Panc1 (cell line): Measurements from ENCODE around the gene RGS6. TPM values are rescaled to one million over a fixed set of nuclear protein-coding genes. Genes with fewer than 3 reads are reported as not detected.

ENCODE experiments used
- ATAC-seq: fragments of 200-7000 bp; cut with Tn5 transposase; 2 replicates; pipeline ENCODE4 v1.9.1; 2020; ENCODE audit warnings: mild to moderate bottlenecking, moderate library complexity
- BruUV-seq: library from RNA; stranded (reverse); fragments of 400-500 nt; replicated peaks from 2 replicates; lab custom pipeline; 2021; lab: Mats Ljungman, UMichigan
- CTCF ChIA-PET: fragments of 300-600 bp; sonication (Branson Sonifier 250); formaldehyde crosslinking; loops from one replicate; lab custom pipeline; 2022; ENCODE audit warnings: antibody characterized with exemption; lab: Charles Lee
- POLR2A ChIA-PET: fragments of 300-600 bp; sonication (Branson Sonifier 250); formaldehyde crosslinking; loops from one replicate; lab custom pipeline; 2022; ENCODE audit warnings: antibody characterized with exemption; lab: Charles Lee
- DNase-seq: peaks from one replicate; pipeline ENCODE4 v3.0.0-alpha.2; 2010; ENCODE audit warnings: low read depth, low spot score
- H3K27ac ChIP-seq: 2 replicates; pipeline ENCODE4 v1.5.1; 2011; ENCODE audit warnings: mild to moderate bottlenecking, low read length, inconsistent platforms
- H3K27me3 ChIP-seq: fragments of 200-500 bp; sonication (Bioruptor generic); 2 replicates; pipeline ENCODE4 v1.6.0; 2014; ENCODE audit warnings: low read length, inconsistent platforms; ENCODE audit not compliant: control insufficient read depth, insufficient read depth
- H3K36me3 ChIP-seq: fragments of 200-500 bp; sonication (Bioruptor generic); 2 replicates; pipeline ENCODE4 v1.5.1; 2014; ENCODE audit warnings: inconsistent platforms, mild to moderate bottlenecking, low read length, moderate library complexity; ENCODE audit not compliant: control insufficient read depth, insufficient read depth
- H3K4me1 ChIP-seq: 2 replicates; pipeline ENCODE4 v1.5.1; 2011; ENCODE audit warnings: inconsistent platforms, mild to moderate bottlenecking, low read length, moderate library complexity; ENCODE audit not compliant: control insufficient read depth, insufficient read depth
- H3K4me3 ChIP-seq, 2 experiments: 2 replicates each; pipeline ENCODE4 v1.5.1; 2011 to 2012; ENCODE audit warnings: low read depth in 2 of 2, low read length in 2 of 2, mild to moderate bottlenecking in 2 of 2, inconsistent platforms in 1 of 2, moderate library complexity in 1 of 2
- H3K9me3 ChIP-seq: fragments of 200-500 bp; sonication (Bioruptor generic); 2 replicates; pipeline ENCODE4 v1.5.1; 2014; ENCODE audit warnings: low read depth, mild to moderate bottlenecking, inconsistent platforms, low read length, moderate library complexity; ENCODE audit not compliant: control insufficient read depth, insufficient read depth
- POLR2AphosphoS5 ChIP-seq: IDR thresholded peaks from 2 replicates; pipeline ENCODE4 v1.6.1; 2012; ENCODE audit warnings: mild to moderate bottlenecking, low read depth, low read length, moderate library complexity
- SIN3A ChIP-seq: IDR thresholded peaks from 2 replicates; pipeline ENCODE4 v1.6.1; 2012; ENCODE audit warnings: low read depth, mild to moderate bottlenecking, low read length, moderate library complexity, borderline replicate concordance; ENCODE audit not compliant: insufficient read depth
- TCF7L2 ChIP-seq: IDR thresholded peaks from 2 replicates; pipeline ENCODE4 v1.6.1; 2011; ENCODE audit warnings: mild to moderate bottlenecking, low read depth, low read length, inconsistent platforms
- in situ Hi-C: cut with HindIII; loops from 2 replicates; pipeline ENCODE4 v1.10.0; 2016; ENCODE audit warnings: low sequenced_read_pairs, low pct_unique_long_range_greater_than_20kb
- intact Hi-C: fragments of 100-400 bp; cut with micrococcal nuclease; formaldehyde crosslinking; loops from one replicate; pipeline ENCODE4 v1.10.0; 2022; ENCODE audit not compliant: unreplicated experiment
- total RNA-seq: library from RNA; stranded (reverse); gene quantifications from one replicate; pipeline ENCODE4 v1.2.1, GENCODE V29; 2021; ENCODE audit not compliant: unreplicated experiment
- TF ChIP-seq, protein P1 (sequence below), 2 experiments: IDR thresholded peaks; 2 replicates each; pipeline ENCODE4 v1.6.1; 2011 to 2012; ENCODE audit warnings: low read depth in 2 of 2, control low read depth in 1 of 2, low read length in 1 of 2, mild to moderate bottlenecking in 1 of 2, moderate library complexity in 1 of 2; ENCODE audit not compliant: insufficient read depth in 1 of 2
- TF ChIP-seq, protein P2 (sequence below): fragments of 450-650 bp; IDR thresholded peaks from 2 replicates; pipeline ENCODE4 v1.5.1; 2017; ENCODE audit warnings: mild to moderate bottlenecking

The RGS6 gene
- total RNA-seq, 1 experiment from 2014 or later = not detected

DNA sequence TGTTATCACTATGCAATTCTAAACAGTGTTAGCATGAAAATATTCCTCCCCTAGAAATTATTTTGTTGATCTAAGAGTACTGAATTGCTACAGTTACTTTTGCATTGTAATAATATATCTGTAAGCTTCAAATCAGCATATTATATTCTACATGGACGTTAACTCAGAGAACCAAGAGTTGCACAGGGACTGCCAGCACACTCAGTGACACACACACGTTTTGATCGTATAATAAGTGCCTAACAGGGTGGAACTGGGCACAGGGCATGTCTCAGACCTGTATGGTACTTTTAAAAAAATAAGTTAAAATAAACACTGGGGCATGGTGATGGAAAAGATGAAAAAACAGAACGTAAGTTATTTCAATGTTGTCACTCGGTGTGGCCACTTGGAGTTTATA is 451.6 kb downstream of the RGS6 start:
- no TSS peak for BruUV-seq
- Histone ChIP-seq H3K27ac (no peak overlapping the region), H3K27me3 (no peaks in the 10 kb centered on the region), H3K4me3 (no peak overlapping the region), H3K9me3 (no peaks in the 10 kb centered on the region), H3K36me3 (no peaks in the 10 kb centered on the region), H3K4me1 (no peaks in the 10 kb centered on the region)
- CTCF ChIA-PET = no interaction called here
- TF ChIP-seq, protein P1, sequence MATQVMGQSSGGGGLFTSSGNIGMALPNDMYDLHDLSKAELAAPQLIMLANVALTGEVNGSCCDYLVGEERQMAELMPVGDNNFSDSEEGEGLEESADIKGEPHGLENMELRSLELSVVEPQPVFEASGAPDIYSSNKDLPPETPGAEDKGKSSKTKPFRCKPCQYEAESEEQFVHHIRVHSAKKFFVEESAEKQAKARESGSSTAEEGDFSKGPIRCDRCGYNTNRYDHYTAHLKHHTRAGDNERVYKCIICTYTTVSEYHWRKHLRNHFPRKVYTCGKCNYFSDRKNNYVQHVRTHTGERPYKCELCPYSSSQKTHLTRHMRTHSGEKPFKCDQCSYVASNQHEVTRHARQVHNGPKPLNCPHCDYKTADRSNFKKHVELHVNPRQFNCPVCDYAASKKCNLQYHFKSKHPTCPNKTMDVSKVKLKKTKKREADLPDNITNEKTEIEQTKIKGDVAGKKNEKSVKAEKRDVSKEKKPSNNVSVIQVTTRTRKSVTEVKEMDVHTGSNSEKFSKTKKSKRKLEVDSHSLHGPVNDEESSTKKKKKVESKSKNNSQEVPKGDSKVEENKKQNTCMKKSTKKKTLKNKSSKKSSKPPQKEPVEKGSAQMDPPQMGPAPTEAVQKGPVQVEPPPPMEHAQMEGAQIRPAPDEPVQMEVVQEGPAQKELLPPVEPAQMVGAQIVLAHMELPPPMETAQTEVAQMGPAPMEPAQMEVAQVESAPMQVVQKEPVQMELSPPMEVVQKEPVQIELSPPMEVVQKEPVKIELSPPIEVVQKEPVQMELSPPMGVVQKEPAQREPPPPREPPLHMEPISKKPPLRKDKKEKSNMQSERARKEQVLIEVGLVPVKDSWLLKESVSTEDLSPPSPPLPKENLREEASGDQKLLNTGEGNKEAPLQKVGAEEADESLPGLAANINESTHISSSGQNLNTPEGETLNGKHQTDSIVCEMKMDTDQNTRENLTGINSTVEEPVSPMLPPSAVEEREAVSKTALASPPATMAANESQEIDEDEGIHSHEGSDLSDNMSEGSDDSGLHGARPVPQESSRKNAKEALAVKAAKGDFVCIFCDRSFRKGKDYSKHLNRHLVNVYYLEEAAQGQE (IDR thresholded peaks at IDR 0.05; ENCODE audit: insufficient read depth in 1 of 2, low read depth in 2 of 2, low read length in 1 of 2) = no peak
- TF ChIP-seq SIN3A (no peak), TCF7L2 (no peak), POLR2AphosphoS5 (no peak)
- TF ChIP-seq, protein P2, sequence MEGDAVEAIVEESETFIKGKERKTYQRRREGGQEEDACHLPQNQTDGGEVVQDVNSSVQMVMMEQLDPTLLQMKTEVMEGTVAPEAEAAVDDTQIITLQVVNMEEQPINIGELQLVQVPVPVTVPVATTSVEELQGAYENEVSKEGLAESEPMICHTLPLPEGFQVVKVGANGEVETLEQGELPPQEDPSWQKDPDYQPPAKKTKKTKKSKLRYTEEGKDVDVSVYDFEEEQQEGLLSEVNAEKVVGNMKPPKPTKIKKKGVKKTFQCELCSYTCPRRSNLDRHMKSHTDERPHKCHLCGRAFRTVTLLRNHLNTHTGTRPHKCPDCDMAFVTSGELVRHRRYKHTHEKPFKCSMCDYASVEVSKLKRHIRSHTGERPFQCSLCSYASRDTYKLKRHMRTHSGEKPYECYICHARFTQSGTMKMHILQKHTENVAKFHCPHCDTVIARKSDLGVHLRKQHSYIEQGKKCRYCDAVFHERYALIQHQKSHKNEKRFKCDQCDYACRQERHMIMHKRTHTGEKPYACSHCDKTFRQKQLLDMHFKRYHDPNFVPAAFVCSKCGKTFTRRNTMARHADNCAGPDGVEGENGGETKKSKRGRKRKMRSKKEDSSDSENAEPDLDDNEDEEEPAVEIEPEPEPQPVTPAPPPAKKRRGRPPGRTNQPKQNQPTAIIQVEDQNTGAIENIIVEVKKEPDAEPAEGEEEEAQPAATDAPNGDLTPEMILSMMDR = no peak
- intact Hi-C loops = no loop called here
- in situ Hi-C loops = no loop called here
- POLR2A ChIA-PET = no interaction called here
- ATAC-seq = no peak
- DNase-seq = no peak

DNA sequence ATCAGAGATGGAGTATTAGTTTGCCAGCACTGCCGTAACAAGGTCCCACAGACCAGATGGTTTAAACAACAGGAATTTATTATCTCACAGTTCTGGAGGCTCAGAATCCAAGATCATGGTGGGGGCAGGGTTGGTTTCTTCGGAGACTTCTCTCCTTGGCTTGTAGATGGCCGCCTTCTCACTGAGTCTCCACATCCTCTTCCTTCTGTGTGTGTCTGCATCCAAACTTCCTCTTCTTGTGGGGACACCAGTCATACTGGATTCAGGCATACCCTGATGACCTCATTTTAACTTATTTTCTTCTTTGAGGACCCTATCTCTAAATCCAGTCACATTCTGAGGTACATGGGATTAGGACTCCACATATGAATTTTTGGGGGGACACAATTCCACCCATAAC is 455.5 kb downstream of the RGS6 start:
- in situ Hi-C loops = no loop called here
- Histone ChIP-seq H3K27ac (no peak overlapping the region), H3K9me3 (no peaks in the 10 kb centered on the region), H3K36me3 (no peaks in the 10 kb centered on the region), H3K27me3 (no peaks in the 10 kb centered on the region), H3K4me3 (no peak overlapping the region), H3K4me1 (no peaks in the 10 kb centered on the region)
- intact Hi-C loops = no loop called here
- no TSS peak for BruUV-seq
- TF ChIP-seq, protein P1 (IDR thresholded peaks at IDR 0.05; ENCODE audit: insufficient read depth in 1 of 2, low read depth in 2 of 2, low read length in 1 of 2) = no peak
- TF ChIP-seq, protein P2 = no peak
- no peak for TF ChIP-seq TCF7L2
- TF ChIP-seq POLR2AphosphoS5 = no peak
- TF ChIP-seq SIN3A = no peak
- ATAC-seq (no peak), DNase-seq (no peak)
- ChIA-PET POLR2A (no interaction called here), CTCF (no interaction called here)
